GM12878 (cell line): ENCODE data around the gene DNAAF2. TPM values are rescaled to one million over a fixed set of nuclear protein-coding genes. Genes with fewer than 3 reads are reported as not detected.

Source experiments
- ATAC-seq: fragments of 200-7000 bp; cut with Tn5 transposase; 3 replicates; pipeline ENCODE4 v1.9.1; 2020; ENCODE audit warnings: mild to moderate bottlenecking, moderate library complexity
- BruUV-seq: library from RNA; stranded (reverse); fragments of 400-500 nt; replicated peaks from 2 replicates; lab custom pipeline; 2021; lab: Mats Ljungman, UMichigan
- CTCF ChIA-PET: fragments of 300-600 bp; sonication (Branson Sonifier 250); formaldehyde crosslinking; extraction: SDS; loops from one replicate; lab custom pipeline; 2021; ENCODE audit warnings: inconsistent platforms; lab: Yijun Ruan, JAX
- POLR2A ChIA-PET: fragments of 350-600 bp; formaldehyde crosslinking; extraction: SDS; loops from one replicate; lab custom pipeline; 2021; ENCODE audit warnings: inconsistent platforms; lab: Charles Lee
- RAD21 ChIA-PET: fragments of 300-600 bp; sonication (Branson Sonifier 250); formaldehyde crosslinking; loops from one replicate; lab custom pipeline; 2023; ENCODE audit warnings: antibody characterized with exemption; ENCODE audit not compliant: unreplicated experiment; lab: Charles Lee
- SMC1A ChIA-PET: fragments of 300-600 bp; sonication (Branson Sonifier 250); formaldehyde crosslinking; loops from one replicate; lab custom pipeline; 2023; ENCODE audit not compliant: unreplicated experiment, uncharacterized antibody; lab: Charles Lee
- DNase-seq: peaks from one replicate; pipeline ENCODE4 v3.0.0-alpha.2; 2011; ENCODE audit warnings: low read depth, low spot score
- FAIRE-seq: peaks from 3 replicates; lab custom pipeline; 2011; peaks lifted over from hg19 to GRCh38; lab: Jason Lieb, UNC
- H2AFZ ChIP-seq: 2 replicates; pipeline ENCODE4 v1.6.0; 2011; ENCODE audit warnings: low read depth, low read length, control low read depth; ENCODE audit not compliant: control insufficient read depth
- H3K27ac ChIP-seq: 2 replicates; pipeline ENCODE4 v1.5.1; 2011; ENCODE audit warnings: control low read depth; ENCODE audit not compliant: control insufficient read depth, insufficient read depth
- H3K27me3 ChIP-seq, 2 experiments: replicated peaks in 1 of 2; 2 replicates each; pipeline versions ENCODE4 v1.6.0 to v1.6.1; 2011; ENCODE audit warnings: low read length in 1 of 2; ENCODE audit not compliant: control insufficient read depth in 2 of 2, insufficient read depth in 2 of 2
- H3K36me3 ChIP-seq, 2 experiments: 2 replicates each; pipeline ENCODE4 v1.5.1; 2011; ENCODE audit warnings: low read length in 1 of 2; ENCODE audit not compliant: control insufficient read depth in 2 of 2, insufficient read depth in 2 of 2
- H3K4me1 ChIP-seq: 2 replicates; pipeline ENCODE4 v1.6.1; 2011; ENCODE audit warnings: mild to moderate bottlenecking, low read length, moderate library complexity, mixed read lengths; ENCODE audit not compliant: control insufficient read depth, insufficient read depth
- H3K4me2 ChIP-seq: 2 replicates; pipeline ENCODE4 v1.6.0; 2011; ENCODE audit warnings: control low read depth; ENCODE audit not compliant: control insufficient read depth, insufficient read depth
- H3K4me3 ChIP-seq: fragments of 200-600 bp; sonication (generic); 2 replicates; pipeline ENCODE4 v1.5.1; 2016
- H3K79me2 ChIP-seq: 2 replicates; pipeline ENCODE4 v1.6.0; 2011; ENCODE audit warnings: low read length; ENCODE audit not compliant: control insufficient read depth, insufficient read depth
- H3K9ac ChIP-seq: 2 replicates; pipeline ENCODE4 v1.8.0; 2011; ENCODE audit warnings: low read length, control low read depth, mixed read lengths; ENCODE audit not compliant: control insufficient read depth, insufficient read depth
- H3K9me3 ChIP-seq: replicated peaks from 3 replicates; pipeline ENCODE4 v1.5.1; 2011; ENCODE audit warnings: mild to moderate bottlenecking, low read length; ENCODE audit not compliant: control insufficient read depth, insufficient read depth
- H4K20me1 ChIP-seq: 2 replicates; pipeline ENCODE4 v1.6.0; 2011; ENCODE audit not compliant: control insufficient read depth, insufficient read depth
- CHD2 ChIP-seq: IDR thresholded peaks from 2 replicates; pipeline ENCODE4 v1.6.1; 2011; ENCODE audit warnings: low read depth, low read length, improper control_type of control experiment, borderline replicate concordance
- E2F8 ChIP-seq: fragments of 450-650 bp; IDR thresholded peaks from 2 replicates; pipeline ENCODE4 v1.6.1; 2018; ENCODE audit warnings: mild to moderate bottlenecking, low read depth, moderate library complexity; ENCODE audit not compliant: partially characterized antibody
- FOXM1 ChIP-seq: IDR thresholded peaks from 2 replicates; pipeline ENCODE4 v1.6.1; 2012; ENCODE audit warnings: low read depth, mild to moderate bottlenecking, inconsistent platforms, low read length, moderate library complexity
- IRF3 ChIP-seq: fragments of 450-650 bp; IDR thresholded peaks from 2 replicates; pipeline ENCODE4 v1.6.1; 2014; ENCODE audit warnings: mild to moderate bottlenecking
- NFYB ChIP-seq: IDR thresholded peaks from 2 replicates; pipeline ENCODE4 v1.6.1; 2011; ENCODE audit warnings: low read depth, mild to moderate bottlenecking, low read length, improper control_type of control experiment, moderate library complexity; ENCODE audit not compliant: insufficient read depth
- NR2F1 ChIP-seq: fragments of 450-650 bp; conservative IDR thresholded peaks from 2 replicates; pipeline ENCODE4 v1.6.1; 2017; ENCODE audit warnings: mild to moderate bottlenecking
- PML ChIP-seq: IDR thresholded peaks from 2 replicates; pipeline ENCODE4 v1.6.1; 2012; ENCODE audit warnings: low read length, inconsistent platforms
- WGBS: methylation state at CpG from one replicate; pipeline ENCODE4 v1.1.6; 2016; ENCODE audit warnings: low lambda C conversion rate; ENCODE audit not compliant: insufficient replicate concordance, insufficient coverage; ENCODE audit errors: missing lambda C conversion rate; 5-methylcytosine and 5-hydroxymethylcytosine counted together
- in situ Hi-C: fragments of 300-500 bp; cut with MboI; formaldehyde crosslinking; loops from 9 replicates; pipeline ENCODE4 v1.14.3; 2018; ENCODE audit warnings: mixed read lengths
- intact Hi-C: fragments of 100-400 bp; cut with micrococcal nuclease; formaldehyde crosslinking; loops from one replicate; pipeline ENCODE4 v1.14.2; 2022; ENCODE audit not compliant: unreplicated experiment
- polyA plus RNA-seq, 11 experiments: library from polyadenylated mRNA; depleted of rRNA in 4 of 11; unstranded in 6 of 11; stranded (reverse) in 5 of 11; fragments of >200 nt; fragmentation: Nextera tagmentation in 4 of 11; fragmentation: Illumina TruSeq in 1 of 11; extraction: Ambion mirVana in 4 of 11; extraction: Trizol in 1 of 11; gene quantifications; 1 replicate in 1 of 11; 2 replicates in 10 of 11; pipeline versions ENCODE4 v1.2.1 to v1.2.3, GENCODE V29; 2011 to 2016; ENCODE audit warnings: inconsistent platforms in 2 of 11, missing spikeins in 2 of 11, low read depth in 1 of 11
- total RNA-seq, 4 experiments: library from RNA; depleted of rRNA in 3 of 4; stranded (reverse); fragments of >200 nt in 3 of 4; fragmentation: Illumina TruSeq in 1 of 4; extraction: Trizol in 1 of 4; gene quantifications; 2 replicates each; pipeline versions ENCODE4 v1.2.1 to v1.2.3, GENCODE V29; 2013 to 2021

DNAAF2 gene
- total and polyA plus RNA-seq, 10 of the 15 experiments (the other 5 are each of a cell fraction or from before 2014, with no cell fraction given) = 5.7 to 24.7 (median 10.8) TPM

DNA sequence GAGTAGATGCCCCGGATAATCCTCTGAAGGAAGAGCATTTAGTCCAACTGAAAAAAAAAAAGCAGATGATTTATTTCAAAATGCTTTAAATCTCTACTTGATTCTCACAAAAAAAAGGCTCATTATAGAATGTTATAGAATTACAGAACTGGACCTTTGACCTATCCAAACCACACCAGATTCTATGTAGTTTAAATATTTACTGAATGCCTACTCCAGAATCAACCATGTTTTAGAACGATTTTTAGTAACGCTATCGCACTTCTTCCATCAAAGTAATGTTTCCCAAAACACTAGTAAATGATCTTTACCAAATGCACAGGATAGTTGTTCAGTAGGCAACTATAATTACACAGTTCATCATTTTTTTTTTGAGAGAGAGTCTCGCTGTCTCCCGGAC lies 51.4 kb downstream of the DNAAF2 start:
- ATAC-seq (no peak), FAIRE-seq (no peak), DNase-seq (no peak)
- H3K36me3 ChIP-seq = peaks cover 2 to 21% of the 10 kb centered on the region in 2 experiments; a peak in 3 of 4 replicates
- in situ Hi-C loops (no loop called here), intact Hi-C loops (no loop called here)
- TF ChIP-seq CHD2 (no peak), FOXM1 (0 out of 2 replicates have a peak, but pooled peaks have one; percentile 15), PML (no peak), NR2F1 (peak; percentile 39; the same call in 1 of the 2 replicates), IRF3 (no peak), NFYB (no peak), E2F8 (no peak)
- ChIA-PET CTCF (interaction anchor here (2.3 to 5.6 kb wide), 2 partner anchors 13 to 37 kb away, joined by 10 to 75 read pairs; partner anchors contain the start of genes LRR1, MGAT2 and RPL36AL), SMC1A (interaction anchor here (1.0 to 2.8 kb wide), 2 partner anchors 14 to 41 kb away, joined by 3 to 10 read pairs; no protein-coding TSS in a partner anchor), POLR2A (interaction anchor here (0.7 to 5.4 kb wide), 3 partner anchors 13 to 86 kb away, joined by 3 to 62 read pairs (median 46); partner anchors contain the start of genes LRR1, MGAT2 and RPL36AL), RAD21 (no interaction called here)
- BruUV-seq = no TSS peak
- H4K20me1 ChIP-seq = peaks cover 4% of the 10 kb centered on the region; the same call in 1 of the 2 replicates
- no peaks in the 10 kb centered on the region for H3K4me1 ChIP-seq
- H2AFZ ChIP-seq = no peak overlapping the region
- peak overlapping the region; percentile 90 for H3K4me3 ChIP-seq
- H3K27ac ChIP-seq = peak overlapping the region; percentile 99; the same call in 1 of the 2 replicates
- H3K27me3 ChIP-seq = no peaks in the 10 kb centered on the region
- no peaks in the 10 kb centered on the region for H3K9me3 ChIP-seq
- H3K4me2 ChIP-seq = peak overlapping the region; percentile 26
- H3K79me2 ChIP-seq = peaks cover 62% of the 10 kb centered on the region
- WGBS = 35% methylated on average over 6 of the region's 6 CpGs
- peak overlapping the region; percentile 99 for H3K9ac ChIP-seq
